PC-9 (cell line): Measurements from ENCODE around the gene PHOSPHO1.

Experiments used
- CTCF ChIP-seq: fragments of 200-600 bp; sonication (generic); conservative IDR thresholded peaks from 2 replicates; pipeline ENCODE4 v1.6.1; 2017; ENCODE audit warnings: mixed run types, antibody characterized with exemption, mild to moderate bottlenecking, moderate library complexity
- EZH2 ChIP-seq: fragments of 200-600 bp; sonication (generic); IDR thresholded peaks from 2 replicates; pipeline ENCODE4 v1.8.0; 2017; ENCODE audit warnings: antibody characterized with exemption, low read depth

GRCh38 chr17:49216953-49217650 lies 13.5 kb downstream of the PHOSPHO1 start:
- TF ChIP-seq CTCF (no peak), EZH2 (no peak)
